ENCODE data around the gene SWAP70.
"Not testable (repeated sequence)": the region's sequence is repeated elsewhere in the genome, so short reads cannot be mapped to it uniquely, and the experiment has no call there.

The SWAP70 gene

DNA sequence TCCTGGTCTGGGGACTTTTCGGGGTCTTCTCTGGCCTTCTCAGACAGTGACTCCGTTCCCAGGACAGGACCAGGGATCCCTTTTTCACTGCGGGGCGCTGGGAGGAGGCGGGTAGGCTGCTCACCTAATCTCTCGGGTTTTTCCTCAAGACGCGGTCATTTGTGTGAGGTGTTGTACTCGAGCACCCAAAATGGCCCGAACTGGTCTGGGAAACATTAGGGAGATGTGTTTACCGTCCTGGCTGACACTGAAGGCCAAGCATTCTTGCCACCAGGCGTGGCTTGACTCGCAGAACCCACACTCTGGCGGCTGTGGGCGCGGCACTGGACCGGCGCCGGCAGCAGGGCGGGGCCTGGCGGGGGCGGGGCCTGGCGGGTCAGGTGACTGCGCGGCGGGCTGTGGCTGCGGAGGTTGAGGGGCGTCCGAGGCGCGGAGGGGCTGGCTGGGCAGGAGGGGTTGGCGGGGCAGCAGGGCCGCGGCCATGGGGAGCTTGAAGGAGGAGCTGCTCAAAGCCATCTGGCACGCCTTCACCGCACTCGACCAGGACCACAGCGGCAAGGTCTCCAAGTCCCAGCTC lies at the start of gene SWAP70:
Gene SWAP70, plus strand, starts transcription at position 379 of the 577 bp plus-strand sequence. Its CDS starts 103 bp downstream, at position 482.
- peak; percentile 59 for DNase-seq (ENCODE audit: low read depth)

- DNase-seq (ENCODE audit: low read depth): no peak
Measured at GRCh38 chr11:9615031-9615451, 48.8 kb upstream of the SWAP70 start.

GRCh38 chr11:9616042-9616675 lies 47.7 kb upstream of the SWAP70 start:
- DNase-seq (ENCODE audit: low read depth): no peak

DNA sequence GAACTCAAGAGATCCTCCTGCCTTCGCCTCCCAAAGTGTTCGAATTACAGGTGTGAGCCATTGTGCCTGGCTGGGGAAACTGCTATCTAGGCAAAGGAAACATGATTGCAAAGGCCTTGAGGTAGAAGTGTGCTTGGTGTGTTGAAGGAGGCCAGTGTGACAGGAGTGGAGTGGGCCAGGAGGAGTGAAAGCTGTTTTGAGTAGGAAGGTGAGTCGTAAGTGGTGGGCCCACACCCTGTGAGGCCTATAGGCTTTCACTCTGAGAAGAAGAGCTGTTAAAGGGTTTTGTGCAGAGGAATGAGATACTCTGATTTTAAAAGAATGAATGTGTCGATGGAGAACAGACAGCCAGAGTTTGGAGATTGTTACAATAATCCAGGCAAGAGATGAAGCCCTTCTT lies 47.0 kb upstream of the SWAP70 start:
- DNase-seq (ENCODE audit: low read depth): no peak

DNA sequence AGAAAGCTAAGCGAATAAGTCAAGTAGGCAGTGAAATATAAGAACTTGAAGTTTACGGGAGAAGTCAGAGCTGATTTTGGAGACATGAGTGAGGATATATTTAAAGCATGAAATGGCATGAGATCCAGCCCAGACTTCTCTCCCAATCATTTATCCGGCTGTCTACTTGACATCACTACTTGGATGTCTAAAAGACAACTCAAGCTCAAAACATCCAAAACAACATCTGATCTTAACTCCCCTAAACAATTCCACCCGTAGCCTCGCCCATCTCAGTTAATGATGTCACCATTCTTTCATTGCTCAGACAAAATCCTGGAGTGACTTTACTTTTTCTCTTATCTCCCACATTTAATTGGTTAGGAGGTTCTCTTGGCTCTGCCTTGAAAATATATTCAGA lies 45.9 kb upstream of the SWAP70 start:
- DNase-seq (ENCODE audit: low read depth): no peak

- DNase-seq (ENCODE audit: low read depth): no peak
Measured at GRCh38 chr11:9619004-9619403, 44.9 kb upstream of the SWAP70 start.

GRCh38 chr11:9619971-9620370 lies 43.9 kb upstream of the SWAP70 start:
- DNase-seq (ENCODE audit: low read depth): no peak

DNA sequence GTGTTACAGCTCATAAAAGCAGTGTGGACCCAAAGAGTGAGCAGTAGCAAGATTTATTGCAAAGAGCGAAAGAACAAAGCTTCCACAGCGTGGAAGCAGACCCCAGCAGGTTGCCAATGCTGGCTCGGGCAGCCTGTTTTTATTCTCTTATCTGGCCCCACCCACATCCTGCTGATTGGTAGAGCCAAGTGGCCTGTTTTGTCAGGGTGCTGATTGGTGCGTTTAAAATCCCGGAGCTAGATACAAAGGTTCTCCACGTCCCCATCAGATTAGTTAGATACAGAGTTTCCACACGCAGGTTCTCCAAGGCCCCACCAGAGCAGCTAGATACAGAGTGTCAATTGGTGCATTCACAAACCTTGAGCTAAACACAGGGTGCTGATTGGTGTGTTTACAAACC lies 41.5 kb upstream of the SWAP70 start:
- DNase-seq (ENCODE audit: low read depth): not testable (repeated sequence)

DNA sequence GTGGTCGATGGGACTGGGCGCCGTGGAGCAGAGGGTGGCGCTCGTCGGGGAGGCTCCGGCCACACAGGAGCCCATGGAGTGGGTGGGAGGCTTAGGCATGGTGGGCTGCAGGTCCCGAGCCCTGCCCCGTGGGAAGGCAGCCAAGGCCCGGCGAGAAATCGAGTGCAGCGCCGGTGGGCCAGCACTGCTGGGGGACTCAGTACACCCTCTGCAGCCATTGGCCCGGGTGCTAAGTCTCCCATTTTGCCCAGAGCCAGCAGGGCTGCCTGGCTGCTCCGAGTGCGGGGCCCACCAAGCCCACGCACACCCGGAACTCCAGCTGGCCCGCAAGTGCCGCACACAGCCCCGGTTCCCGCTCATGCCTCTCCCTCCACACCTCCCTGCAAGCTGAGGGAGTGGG lies 40.8 kb upstream of the SWAP70 start:
- not testable (repeated sequence) for DNase-seq (ENCODE audit: low read depth)

GRCh38 chr11:9624448-9624847 lies 39.4 kb upstream of the SWAP70 start:
- no peak for DNase-seq (ENCODE audit: low read depth)

DNA sequence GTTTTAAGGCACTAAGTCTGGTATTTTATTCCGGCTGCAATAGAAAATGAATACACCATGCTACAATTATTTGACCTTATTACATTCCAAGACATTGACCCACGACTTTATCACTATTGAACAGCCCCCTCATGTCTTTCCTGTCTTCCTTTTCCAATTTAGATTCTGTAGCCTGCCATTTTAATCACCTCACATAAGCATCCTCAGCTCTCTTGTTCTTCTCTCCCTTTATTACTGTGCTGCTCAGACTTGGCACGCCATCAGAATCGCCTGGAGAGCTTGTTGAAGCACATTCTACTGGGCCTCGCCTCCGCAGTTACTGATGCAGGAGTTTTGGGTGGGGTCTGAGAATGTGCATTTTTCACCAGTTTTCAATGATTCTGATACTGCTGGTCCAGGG lies 38.7 kb upstream of the SWAP70 start:
- no peak for DNase-seq (ENCODE audit: low read depth)

DNA sequence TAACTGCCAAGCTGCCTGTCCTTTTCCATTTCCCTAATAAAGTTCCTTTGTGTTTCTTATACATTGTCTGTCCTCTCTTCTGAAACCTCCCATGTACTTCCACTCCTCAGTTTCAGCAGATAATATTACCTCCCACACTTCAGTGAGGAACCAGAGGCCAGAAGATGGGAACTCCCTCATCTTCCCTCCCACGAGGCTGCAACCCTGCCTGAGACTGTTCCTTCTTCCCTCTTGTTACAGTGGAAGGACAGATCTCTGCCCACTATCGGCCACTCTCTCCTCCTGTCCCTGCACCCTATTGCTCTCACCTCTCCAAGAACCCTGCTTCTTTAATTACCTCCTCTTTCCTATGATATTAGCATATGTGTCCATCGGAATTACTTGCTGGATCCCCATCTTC lies 38.1 kb upstream of the SWAP70 start:
- DNase-seq (ENCODE audit: low read depth): no peak

DNA sequence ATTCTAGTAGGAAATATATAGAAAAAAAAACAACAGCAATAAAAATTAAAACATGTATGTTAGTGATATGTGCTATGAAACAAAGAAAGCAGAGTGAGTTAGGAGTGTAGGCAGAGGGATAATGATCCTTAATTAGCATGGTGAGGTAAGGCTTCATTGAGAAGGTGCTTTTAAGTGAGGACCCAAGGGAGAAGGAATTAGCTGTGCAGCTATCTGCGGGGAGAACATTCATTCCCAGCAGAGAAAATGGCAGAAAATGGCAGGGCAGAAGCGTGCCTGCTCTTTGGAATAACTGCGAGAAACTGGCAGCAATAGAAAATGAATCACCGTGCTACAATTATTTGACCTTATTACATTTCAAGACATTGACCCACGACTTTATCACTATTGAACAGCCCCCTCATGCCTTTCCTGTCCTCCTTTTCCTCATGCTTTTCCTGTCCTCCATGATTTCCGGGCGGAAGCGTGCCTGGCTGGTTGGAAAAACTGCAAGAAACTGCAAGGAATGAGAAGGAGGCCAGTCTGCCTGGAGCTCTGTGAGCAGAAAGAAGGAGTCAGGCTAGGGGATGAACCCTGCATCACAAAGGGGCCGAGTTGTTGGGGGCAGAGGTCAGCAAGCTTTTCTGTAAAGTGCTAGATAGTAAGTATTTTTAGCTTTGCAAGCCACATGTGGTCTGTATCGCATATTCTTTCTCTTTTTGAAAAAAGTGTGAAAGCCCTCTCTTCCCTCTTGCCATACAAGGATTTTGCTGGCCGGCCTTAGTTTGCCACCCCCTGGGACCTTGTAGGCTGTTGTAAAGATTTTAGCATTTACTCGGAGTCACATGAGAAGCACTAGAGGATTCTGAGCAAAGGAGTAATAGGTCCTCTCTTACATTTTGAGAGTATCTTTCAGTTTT lies 37.1 kb upstream of the SWAP70 start:
- DNase-seq (ENCODE audit: low read depth): no peak

- DNase-seq (ENCODE audit: low read depth): no peak
Measured at GRCh38 chr11:9629064-9629463, 34.8 kb upstream of the SWAP70 start.

- no peak for DNase-seq (ENCODE audit: low read depth)
Measured at GRCh38 chr11:9633679-9634078, 30.2 kb upstream of the SWAP70 start.

- no peak for DNase-seq (ENCODE audit: low read depth)
Measured at GRCh38 chr11:9636691-9637090, 27.2 kb upstream of the SWAP70 start.

DNA sequence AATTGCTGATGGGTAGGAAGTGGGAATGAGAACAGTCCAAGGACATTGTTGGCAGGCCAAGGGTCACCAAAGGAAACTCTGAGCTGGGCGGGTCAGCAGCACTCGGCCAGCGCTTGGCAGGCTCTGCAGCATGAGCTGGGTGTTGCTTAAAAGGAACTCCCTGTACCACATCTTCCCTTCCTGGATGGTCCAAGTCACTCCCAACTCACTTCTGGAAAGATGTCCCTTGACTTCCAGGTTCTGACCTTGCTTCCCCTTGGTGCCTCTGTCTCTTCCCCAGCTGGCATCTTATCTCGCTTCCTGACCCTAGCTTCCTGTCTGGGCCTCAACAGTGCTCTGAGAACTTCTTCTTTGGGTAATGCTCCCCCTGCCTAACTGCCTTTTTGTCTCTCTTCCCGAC lies 24.8 kb upstream of the SWAP70 start:
- no peak for DNase-seq (ENCODE audit: low read depth)

DNA sequence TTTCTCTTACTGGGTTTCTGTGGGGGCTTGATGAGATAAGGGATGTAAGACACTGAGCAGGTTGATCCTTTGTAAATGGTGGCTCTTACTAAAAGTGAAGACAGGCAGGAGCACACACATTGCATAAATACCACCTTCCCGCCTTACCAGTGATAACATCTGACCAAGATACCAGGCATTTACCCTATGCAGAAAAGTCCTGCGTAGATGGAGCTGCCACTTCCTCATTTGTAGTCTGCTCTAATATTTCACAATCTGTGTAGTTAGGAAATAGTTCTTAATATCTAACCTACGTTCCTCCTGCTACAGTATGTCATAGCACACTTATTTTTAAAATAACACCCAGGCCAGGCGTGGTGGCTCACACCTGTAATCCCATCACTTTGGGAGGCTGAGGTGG lies 23.9 kb upstream of the SWAP70 start:
- DNase-seq (ENCODE audit: low read depth): no peak

- DNase-seq (ENCODE audit: low read depth): no peak
Measured at GRCh38 chr11:9642894-9643293, 21.0 kb upstream of the SWAP70 start.

DNA sequence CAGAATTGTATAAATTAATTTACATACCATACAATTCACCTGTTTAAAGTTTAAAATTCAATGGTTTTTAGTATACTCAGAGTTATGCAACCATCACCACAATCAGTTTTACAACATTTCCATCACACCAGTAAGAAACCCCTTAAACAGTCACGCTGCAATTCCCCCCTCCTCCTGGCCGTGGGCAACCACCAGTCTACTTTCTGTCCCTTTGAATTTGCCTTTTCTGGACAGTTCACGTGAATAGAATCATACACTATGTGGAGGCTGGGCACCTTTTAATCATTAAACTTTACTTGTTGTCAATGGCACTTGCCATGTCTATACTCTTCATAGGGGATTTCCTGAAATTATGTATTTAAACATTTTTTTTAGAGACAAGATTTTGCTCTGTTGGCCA lies 20.1 kb upstream of the SWAP70 start:
- no peak for DNase-seq (ENCODE audit: low read depth)

GRCh38 chr11:9645881-9646280 lies 18.0 kb upstream of the SWAP70 start:
- DNase-seq (ENCODE audit: low read depth): no peak

DNA sequence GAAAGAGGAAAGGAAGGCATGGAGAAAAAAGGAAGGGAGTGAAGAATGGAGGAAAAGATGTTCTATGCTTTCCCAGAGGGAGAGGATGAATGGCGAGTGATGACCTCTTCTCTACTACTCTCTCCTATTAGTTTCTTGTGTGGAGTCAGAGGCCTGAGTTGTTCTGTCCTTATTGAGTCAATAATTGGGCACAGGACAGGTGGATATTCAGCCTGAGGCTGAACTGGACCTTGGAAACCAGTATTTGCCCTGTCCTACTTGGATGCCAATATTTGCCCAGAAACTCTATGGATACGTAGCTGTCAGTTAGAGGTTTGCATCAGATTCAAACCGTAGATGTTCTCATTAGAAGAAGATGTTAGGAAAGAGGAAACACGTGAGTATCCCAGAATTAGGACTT lies 17.6 kb upstream of the SWAP70 start:
- no peak for DNase-seq (ENCODE audit: low read depth)

DNA sequence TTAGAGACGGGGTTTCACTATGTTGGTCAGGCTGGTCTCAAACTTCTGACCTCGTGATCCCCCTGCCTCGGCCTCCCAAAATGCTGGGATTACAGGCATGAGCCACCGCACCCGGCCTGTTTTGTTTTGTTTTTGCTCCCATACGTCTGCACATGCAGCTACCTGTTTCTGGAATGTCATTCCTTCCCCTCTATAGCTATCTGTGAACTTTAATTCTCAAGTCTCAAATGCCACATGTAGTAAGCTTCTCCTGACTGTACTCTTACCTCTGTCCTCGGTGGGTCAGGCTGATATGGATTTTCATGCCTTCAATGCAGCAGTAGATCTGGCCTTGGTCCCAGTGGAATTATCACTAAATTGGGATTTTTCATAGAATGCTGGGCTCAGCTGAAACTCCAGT lies 12.4 kb upstream of the SWAP70 start:
- DNase-seq (ENCODE audit: low read depth): no peak

Measured in activated T-cell treated with anti-CD3 and anti-CD28 coated beads for 1 hour (primary cell).